ENCODE data around the gene PPP2R2B.

DNA sequence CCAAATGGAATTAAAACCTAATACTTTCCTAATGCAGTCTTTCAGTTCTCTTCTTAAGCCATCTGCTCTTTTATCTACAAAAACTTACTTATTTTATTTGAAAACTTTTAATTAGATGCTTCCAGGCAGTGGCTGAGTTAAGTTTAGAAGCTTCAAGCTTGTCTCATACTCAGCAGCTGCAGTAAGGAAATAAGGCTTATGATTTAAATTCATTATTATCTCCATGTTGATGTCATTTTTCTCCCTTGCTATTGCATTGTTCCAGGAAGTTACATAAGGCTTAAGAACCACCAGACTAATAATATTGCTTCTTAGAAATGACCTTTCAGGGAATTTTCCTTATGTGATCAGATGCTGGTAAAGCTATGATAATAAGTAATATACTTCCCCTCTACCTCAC lies 119.6 kb downstream of the PPP2R2B start:
- TF ChIP-seq CTCF (conservative IDR thresholded peaks at IDR 0.05 in 1 of 2, IDR thresholded peaks at IDR 0.05 in 1 of 2; ENCODE audit: low read depth in 1 of 2, low read length in 2 of 2) (no peak), EZH2 (IDR thresholded peaks at IDR 0.05; ENCODE audit: low read length, missing control alignments) (no peak)

Measured in fibroblast of lung (primary cell).